HCT116 (cell line): Measurements from ENCODE around the gene CCDC137. TPM values are rescaled to one million over a fixed set of nuclear protein-coding genes. Genes with fewer than 3 reads are reported as not detected.

Source experiments
- ATAC-seq: fragments of 200-7000 bp; cut with Tn5 transposase; 2 replicates; pipeline ENCODE4 v1.9.1; 2020; ENCODE audit warnings: mild to moderate bottlenecking, moderate library complexity
- BruUV-seq: library from RNA; stranded (reverse); fragments of 400-500 nt; replicated peaks from 2 replicates; lab custom pipeline; 2021; lab: Mats Ljungman, UMichigan
- CTCF ChIA-PET: fragments of 300-600 bp; sonication (Branson Sonifier 250); formaldehyde crosslinking; loops from one replicate; lab custom pipeline; 2021; ENCODE audit warnings: antibody characterized with exemption; lab: Charles Lee
- POLR2A ChIA-PET: fragments of 300-600, 350-600 bp; sonication (Branson Sonifier 250); formaldehyde crosslinking; loops from one replicate; lab custom pipeline; 2021; ENCODE audit warnings: antibody characterized with exemption; lab: Charles Lee
- RAD21 ChIA-PET, 2 experiments: fragments of 300-600 bp; sonication (Branson Sonifier 250); formaldehyde crosslinking; loops; one replicate each; lab custom pipeline; 2023; ENCODE audit warnings: low total read pairs in 2 of 2; ENCODE audit not compliant: uncharacterized antibody in 2 of 2, unreplicated experiment in 2 of 2, low non-redundant PET in 1 of 2; lab: Charles Lee
- DNase-seq: peaks from one replicate; pipeline ENCODE4 v3.0.0-alpha.2; 2010; ENCODE audit warnings: low read depth, low spot score
- H2AFZ ChIP-seq: fragments of 200-600 bp; shearing (Covaris generic), sonication (generic); 2 replicates; pipeline ENCODE4 v1.6.1; 2017; ENCODE audit warnings: low read depth, mixed run types, mixed read lengths, antibody characterized with exemption, low read length; ENCODE audit not compliant: poor library complexity, severe bottlenecking
- H3K27ac ChIP-seq: 2 replicates; pipeline ENCODE4 v1.5.1; 2012; ENCODE audit warnings: low read depth, low read length
- H3K27me3 ChIP-seq: fragments of 200-600 bp; sonication (generic); 2 replicates; pipeline ENCODE4 v1.6.1; 2016; ENCODE audit warnings: mixed run types, low read length, mixed read lengths; ENCODE audit not compliant: insufficient read depth
- H3K36me3 ChIP-seq, 2 experiments: fragments of 200-500 bp in 1 of 2; fragments of 200-600 bp in 1 of 2; sonication (Bioruptor generic) in 1 of 2; sonication (generic) in 1 of 2; 2 replicates each; pipeline versions ENCODE4 v1.5.1 to v1.6.1; 2014 to 2016; ENCODE audit warnings: low read length in 2 of 2, inconsistent platforms in 1 of 2, mixed read lengths in 1 of 2, mixed run types in 1 of 2; ENCODE audit not compliant: insufficient read depth in 2 of 2, control insufficient read depth in 1 of 2
- H3K4me1 ChIP-seq, 2 experiments: fragments of 200-600 bp in 1 of 2; sonication (generic) in 1 of 2; 2 replicates each; pipeline versions ENCODE4 v1.5.1 to v1.6.1; 2012 to 2017; ENCODE audit warnings: low read length in 2 of 2, inconsistent platforms in 1 of 2, mild to moderate bottlenecking in 1 of 2, mixed read lengths in 1 of 2, mixed run types in 1 of 2, moderate library complexity in 1 of 2; ENCODE audit not compliant: insufficient read depth in 2 of 2, control insufficient read depth in 1 of 2
- H3K4me2 ChIP-seq: fragments of 200-600 bp; sonication (generic); 2 replicates; pipeline ENCODE4 v1.6.1; 2017; ENCODE audit warnings: mixed run types, low read length, mixed read lengths
- H3K4me3 ChIP-seq, 2 experiments: fragments of 200-600 bp in 1 of 2; sonication (generic) in 1 of 2; replicated peaks in 1 of 2; 2 replicates each; pipeline ENCODE4 v1.5.1; 2011 to 2016; ENCODE audit warnings: low read length in 2 of 2, control low read depth in 1 of 2, low read depth in 1 of 2, mild to moderate bottlenecking in 1 of 2, mixed read lengths in 1 of 2, mixed run types in 1 of 2
- H3K79me2 ChIP-seq: fragments of 200-600 bp; sonication (generic); 2 replicates; pipeline ENCODE4 v1.6.1; 2017; ENCODE audit warnings: mild to moderate bottlenecking, mixed run types, low read length, moderate library complexity, mixed read lengths; ENCODE audit not compliant: insufficient read depth
- H3K9ac ChIP-seq: fragments of 200-600 bp; sonication (generic); 2 replicates; pipeline ENCODE4 v1.6.1; 2016; ENCODE audit warnings: low read length, mixed read lengths
- H3K9me2 ChIP-seq: fragments of 200-600 bp; sonication (generic), shearing (Covaris generic); 2 replicates; pipeline ENCODE4 v1.6.1; 2017; ENCODE audit warnings: mixed run types, mild to moderate bottlenecking, moderate library complexity; ENCODE audit not compliant: insufficient read depth
- H3K9me3 ChIP-seq, 2 experiments: fragments of 200-500 bp in 1 of 2; fragments of 200-600 bp in 1 of 2; sonication (Bioruptor generic) in 1 of 2; sonication (generic) in 1 of 2; 2 replicates each; pipeline ENCODE4 v1.6.1; 2014 to 2017; ENCODE audit warnings: low read length in 2 of 2, mixed read lengths in 2 of 2, inconsistent platforms in 1 of 2, low read depth in 1 of 2, mild to moderate bottlenecking in 1 of 2, mixed run types in 1 of 2, moderate library complexity in 1 of 2; ENCODE audit not compliant: control insufficient read depth in 1 of 2, insufficient read depth in 1 of 2
- H4K20me1 ChIP-seq: fragments of 200-600 bp; sonication (generic), shearing (Covaris generic); 2 replicates; pipeline ENCODE4 v1.6.1; 2017; ENCODE audit warnings: mixed run types, mild to moderate bottlenecking, moderate library complexity; ENCODE audit not compliant: insufficient read depth
- CEBPB ChIP-seq: IDR thresholded peaks from 2 replicates; pipeline ENCODE4 v1.6.1; 2012; ENCODE audit warnings: low read depth
- ELF1 ChIP-seq: IDR thresholded peaks from 2 replicates; pipeline ENCODE4 v1.6.1; 2012; ENCODE audit warnings: low read depth, borderline replicate concordance
- EZH2 ChIP-seq: fragments of 200-600 bp; sonication (generic); IDR thresholded peaks from 2 replicates; pipeline ENCODE4 v1.6.1; 2017; ENCODE audit warnings: antibody characterized with exemption, mixed run types
- EZH2phosphoT487 ChIP-seq: fragments of 200-600 bp; IDR thresholded peaks from 2 replicates; pipeline ENCODE4 v1.6.1; 2018; ENCODE audit warnings: antibody characterized with exemption, borderline replicate concordance
- FOSL1 ChIP-seq: IDR thresholded peaks from 2 replicates; pipeline ENCODE4 v1.6.1; 2012; ENCODE audit warnings: low read depth
- MAX ChIP-seq: IDR thresholded peaks from 2 replicates; pipeline ENCODE4 v1.6.1; 2012
- POLR2A ChIP-seq: IDR thresholded peaks from 2 replicates; pipeline ENCODE4 v1.7.0; 2011; ENCODE audit warnings: borderline replicate concordance; ENCODE audit not compliant: insufficient read depth, insufficient read length; ENCODE audit errors: extremely low read depth
- REST ChIP-seq: IDR thresholded peaks from 2 replicates; pipeline ENCODE4 v1.6.1; 2012; ENCODE audit warnings: low read depth
- SP1 ChIP-seq: IDR thresholded peaks from 2 replicates; pipeline ENCODE4 v1.6.1; 2012; ENCODE audit warnings: low read depth
- SRF ChIP-seq: IDR thresholded peaks from 2 replicates; pipeline ENCODE4 v1.6.1; 2012; ENCODE audit warnings: low read depth
- TCF7L2 ChIP-seq: IDR thresholded peaks from 2 replicates; pipeline ENCODE4 v1.7.0; 2011; ENCODE audit warnings: borderline replicate concordance, inconsistent platforms; ENCODE audit not compliant: insufficient read depth, insufficient read length; ENCODE audit errors: extremely low read depth
- YY1 ChIP-seq: IDR thresholded peaks from 2 replicates; pipeline ENCODE4 v1.6.1; 2011; ENCODE audit warnings: low read length, low read depth, moderate library complexity, mild to moderate bottlenecking; ENCODE audit not compliant: insufficient replicate concordance; ENCODE audit errors: extremely low read depth
- ZBTB33 ChIP-seq: IDR thresholded peaks from 2 replicates; pipeline ENCODE4 v1.6.1; 2011; ENCODE audit warnings: mild to moderate bottlenecking, low read length, moderate library complexity; ENCODE audit not compliant: insufficient replicate concordance; ENCODE audit errors: extremely low read depth
- ZFX ChIP-seq: fragments of 450-650 bp; IDR thresholded peaks from 2 replicates; pipeline ENCODE4 v1.6.1; 2017
- intact Hi-C: fragments of 100-400 bp; cut with micrococcal nuclease; formaldehyde crosslinking; loops from 2 replicates; pipeline ENCODE4 v1.10.0; 2022
- total RNA-seq: library from RNA; stranded (reverse); gene quantifications from one replicate; pipeline ENCODE4 v1.2.1, GENCODE V29; 2021; ENCODE audit not compliant: unreplicated experiment
- TF ChIP-seq, protein P1 (sequence below), 3 experiments: fragments of 200-600 bp in 1 of 3; sonication (generic) in 1 of 3; IDR thresholded peaks in 2 of 3; conservative IDR thresholded peaks in 1 of 3; 2 replicates each; pipeline ENCODE4 v1.5.1; 2012 to 2017; ENCODE audit warnings: low read depth in 2 of 3, low read length in 2 of 3, antibody characterized with exemption in 1 of 3, borderline replicate concordance in 1 of 3, control low read depth in 1 of 3, mild to moderate bottlenecking in 1 of 3, mixed read lengths in 1 of 3, mixed run types in 1 of 3, moderate library complexity in 1 of 3; ENCODE audit not compliant: insufficient read depth in 1 of 3

The CCDC137 gene
- total RNA-seq, 1 experiment from 2014 or later = 77.5 TPM

DNA sequence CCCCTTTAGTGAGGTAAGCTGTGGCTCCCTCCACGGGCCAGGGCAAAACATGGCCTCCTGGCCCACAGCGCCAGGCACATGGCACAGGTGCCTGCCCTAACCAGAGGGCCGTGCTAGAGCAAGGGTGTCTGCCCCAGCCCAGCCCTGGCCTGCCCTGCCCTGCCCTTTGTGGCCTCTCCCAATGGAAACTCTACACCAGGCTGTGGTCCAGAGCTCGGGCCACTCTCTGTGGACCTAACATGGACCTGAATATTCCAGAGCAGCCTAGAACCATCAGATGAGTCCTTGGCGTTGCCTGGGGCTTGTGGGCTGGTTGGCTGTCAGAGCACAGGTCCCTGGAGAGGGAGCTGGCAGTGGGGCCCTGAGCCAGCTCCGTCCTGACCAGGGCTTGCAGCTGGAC lies 28.7 kb downstream of the CCDC137 start:
- CTCF ChIA-PET = no interaction called here
- H3K4me1 ChIP-seq = no peaks in the 10 kb centered on the region; a peak in 1 of 4 replicates
- no peak overlapping the region for H3K9ac ChIP-seq
- no peaks in the 10 kb centered on the region for H3K27me3 ChIP-seq
- TF ChIP-seq REST (no peak), SP1 (no peak), ZFX (no peak), EZH2phosphoT487 (no peak), ZBTB33 (no peak), EZH2 (no peak), MAX (no peak), SRF (no peak), POLR2A (no peak), YY1 (no peak), CEBPB (no peak), TCF7L2 (no peak), ELF1 (no peak), FOSL1 (no peak)
- TF ChIP-seq, protein P1, sequence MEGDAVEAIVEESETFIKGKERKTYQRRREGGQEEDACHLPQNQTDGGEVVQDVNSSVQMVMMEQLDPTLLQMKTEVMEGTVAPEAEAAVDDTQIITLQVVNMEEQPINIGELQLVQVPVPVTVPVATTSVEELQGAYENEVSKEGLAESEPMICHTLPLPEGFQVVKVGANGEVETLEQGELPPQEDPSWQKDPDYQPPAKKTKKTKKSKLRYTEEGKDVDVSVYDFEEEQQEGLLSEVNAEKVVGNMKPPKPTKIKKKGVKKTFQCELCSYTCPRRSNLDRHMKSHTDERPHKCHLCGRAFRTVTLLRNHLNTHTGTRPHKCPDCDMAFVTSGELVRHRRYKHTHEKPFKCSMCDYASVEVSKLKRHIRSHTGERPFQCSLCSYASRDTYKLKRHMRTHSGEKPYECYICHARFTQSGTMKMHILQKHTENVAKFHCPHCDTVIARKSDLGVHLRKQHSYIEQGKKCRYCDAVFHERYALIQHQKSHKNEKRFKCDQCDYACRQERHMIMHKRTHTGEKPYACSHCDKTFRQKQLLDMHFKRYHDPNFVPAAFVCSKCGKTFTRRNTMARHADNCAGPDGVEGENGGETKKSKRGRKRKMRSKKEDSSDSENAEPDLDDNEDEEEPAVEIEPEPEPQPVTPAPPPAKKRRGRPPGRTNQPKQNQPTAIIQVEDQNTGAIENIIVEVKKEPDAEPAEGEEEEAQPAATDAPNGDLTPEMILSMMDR (IDR thresholded peaks at IDR 0.05 in 2 of 3, conservative IDR thresholded peaks at IDR 0.05 in 1 of 3; ENCODE audit: borderline replicate concordance in 1 of 3, insufficient read depth in 1 of 3, low read depth in 2 of 3, low read length in 2 of 3) = no peak
- peaks cover 53 to 80% of the 10 kb centered on the region in 2 experiments for H3K36me3 ChIP-seq
- POLR2A ChIA-PET = no interaction called here
- H3K4me3 ChIP-seq = no peak overlapping the region
- H3K79me2 ChIP-seq = peaks cover 75% of the 10 kb centered on the region; the same call in 1 of the 2 replicates
- RAD21 ChIA-PET = no interaction called here
- intact Hi-C loops = loop anchor here (10.0 kb wide), 1 partner anchor 140 kb away; the partner anchor contains the start of gene FAAP100
- BruUV-seq = no TSS peak
- H4K20me1 ChIP-seq = no peaks in the 10 kb centered on the region
- DNase-seq (no peak), ATAC-seq (no peak)
- no peak overlapping the region; the same call in 1 of the 2 replicates for H3K27ac ChIP-seq
- H3K4me2 ChIP-seq = no peak overlapping the region
- H3K9me2 ChIP-seq = no peaks in the 10 kb centered on the region
- H3K9me3 ChIP-seq = no peaks in the 10 kb centered on the region
- no peak overlapping the region for H2AFZ ChIP-seq
